Activated naive CD8-positive, alpha-beta T cell treated with anti-CD3 and anti-CD28 coated beads, Interleukin-2, amount 50 U/mL, for 16 hours (primary cell): ENCODE measurements around the gene SMAD3.

Experiments
- DNase-seq: peaks from one replicate; pipeline ENCODE4 v3.0.0-alpha.2; 2020; ENCODE audit warnings: low read depth, low spot score

SMAD3 gene

DNA sequence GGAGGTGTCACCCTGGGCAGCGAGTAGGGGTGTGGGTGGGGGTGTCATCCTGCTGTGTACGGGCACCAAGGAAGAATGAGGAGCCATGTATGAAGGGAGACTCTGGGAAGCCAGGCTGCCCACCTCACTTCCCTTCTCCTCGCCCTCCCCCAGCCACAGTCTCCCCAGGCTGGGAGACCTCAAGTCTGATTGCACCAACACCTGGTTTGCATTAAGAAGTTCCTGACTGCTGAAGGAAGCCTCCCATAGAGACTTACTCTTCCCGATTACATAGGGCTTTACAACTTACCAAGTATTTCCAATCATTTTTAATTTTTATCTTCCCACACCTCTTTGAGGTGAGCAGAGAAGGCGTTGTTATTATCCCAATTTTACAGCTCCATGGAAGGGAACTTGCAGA, 29.5 kb upstream of the SMAD3 start:
- DNase-seq: no peak

DNA sequence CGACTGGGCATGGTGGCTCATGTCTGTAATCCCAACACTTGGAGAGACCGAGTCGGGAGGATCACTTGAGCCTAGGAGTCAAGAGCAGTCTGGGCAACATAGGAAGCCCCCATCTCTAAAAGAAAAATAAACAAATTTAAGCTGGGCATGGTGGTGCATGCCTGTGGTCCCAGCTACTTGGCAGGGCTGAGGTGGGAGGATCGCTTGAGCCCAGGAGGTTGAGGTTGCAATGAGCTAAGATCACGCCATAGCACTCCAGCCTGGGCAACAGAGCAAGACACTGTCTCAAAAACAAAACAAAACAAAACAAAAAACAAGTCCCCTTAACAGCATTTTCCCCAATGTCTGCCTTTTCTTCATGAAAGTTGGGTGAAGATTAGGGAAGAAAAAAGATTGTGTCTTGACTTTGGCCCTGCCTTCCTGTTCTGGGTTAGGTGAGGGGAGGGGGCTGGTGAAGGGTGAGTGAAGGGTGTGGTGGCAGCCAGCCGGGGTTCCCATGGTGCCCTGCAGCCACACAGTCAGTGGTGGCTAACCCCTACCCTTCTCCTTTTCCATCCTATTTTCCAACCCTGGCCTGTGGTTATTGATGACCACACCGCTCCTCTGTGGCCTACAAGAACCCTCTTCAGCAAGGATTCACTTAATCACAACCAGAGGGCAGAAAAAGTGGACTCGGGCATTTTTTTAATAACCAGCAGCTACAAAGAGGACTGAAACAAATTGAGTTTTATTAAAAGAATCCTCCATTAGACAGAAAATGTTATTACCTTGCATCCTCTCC, 28.4 kb upstream of the SMAD3 start:
- DNase-seq: no peak

DNA sequence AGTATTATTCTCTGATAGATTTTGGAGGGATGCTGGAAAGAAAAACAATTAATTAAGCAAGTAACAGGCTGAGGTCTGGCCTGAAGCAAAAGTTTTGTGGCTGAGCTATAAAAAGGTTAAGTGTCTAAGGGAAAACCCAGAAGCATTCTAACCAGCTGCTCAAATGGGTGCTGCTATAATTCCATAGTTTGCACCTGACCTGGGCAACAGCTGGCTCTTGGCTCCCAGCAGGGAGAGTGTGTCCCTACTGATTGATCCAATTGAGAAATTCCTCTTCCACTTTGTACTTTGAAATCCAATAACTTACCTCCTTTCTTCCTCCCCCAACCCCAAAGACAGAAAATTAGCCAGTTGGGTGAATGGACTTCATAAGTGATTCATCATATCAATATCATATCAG, 27.7 kb upstream of the SMAD3 start:
- no peak for DNase-seq

DNA sequence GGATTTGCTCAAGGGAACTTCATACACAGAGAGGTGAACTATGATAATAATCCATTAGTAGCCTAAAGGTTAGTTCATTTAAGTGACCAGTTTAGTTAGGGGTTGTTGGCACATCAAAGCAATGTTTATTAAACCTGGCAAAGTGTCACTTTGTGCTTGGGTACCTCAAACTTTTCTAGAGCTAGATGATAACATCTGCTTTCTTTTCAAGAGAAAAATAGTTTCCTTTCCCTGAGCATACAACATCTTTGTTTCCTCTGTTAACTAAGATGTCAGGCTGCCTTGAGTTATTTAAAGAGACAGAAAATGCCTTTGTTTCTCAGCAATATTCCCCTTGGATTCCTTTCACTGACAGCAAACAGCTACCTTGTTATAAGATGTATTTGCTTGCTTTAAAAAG, 26.7 kb upstream of the SMAD3 start:
- no peak for DNase-seq

DNA sequence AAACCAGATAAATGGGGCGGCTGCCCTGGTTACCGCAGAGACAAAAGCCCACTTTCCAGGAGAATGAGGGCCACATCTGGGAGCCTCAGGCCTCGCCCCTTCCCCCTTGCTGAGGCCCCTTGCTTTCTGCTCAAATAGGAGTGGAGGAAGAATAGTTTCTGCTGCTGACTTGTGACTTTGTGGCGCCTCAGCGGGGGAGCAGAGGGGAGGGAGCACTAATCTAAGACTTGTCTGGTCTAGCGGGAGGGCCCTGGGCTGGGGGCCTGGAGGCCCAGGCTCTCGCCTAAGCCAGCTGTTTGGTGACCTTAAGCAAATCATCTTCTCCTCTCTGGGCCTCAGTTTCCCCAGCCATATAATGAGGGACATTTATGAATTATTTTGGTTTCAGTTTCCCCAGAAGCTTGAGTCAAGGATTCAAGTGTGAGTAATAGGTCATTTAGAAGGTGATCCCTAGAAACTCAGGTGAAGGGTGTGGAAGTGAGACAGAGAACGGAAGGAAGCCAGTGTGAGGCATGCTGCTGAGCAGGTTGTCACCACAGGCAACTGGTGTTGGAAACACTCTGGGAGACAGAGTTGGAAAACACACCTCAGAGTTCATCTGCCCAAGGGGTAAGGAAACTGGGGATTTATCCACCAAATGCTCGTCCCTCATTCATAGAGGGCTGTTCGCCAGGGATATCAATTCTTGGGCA, 25.9 kb upstream of the SMAD3 start:
- DNase-seq: no peak

DNA sequence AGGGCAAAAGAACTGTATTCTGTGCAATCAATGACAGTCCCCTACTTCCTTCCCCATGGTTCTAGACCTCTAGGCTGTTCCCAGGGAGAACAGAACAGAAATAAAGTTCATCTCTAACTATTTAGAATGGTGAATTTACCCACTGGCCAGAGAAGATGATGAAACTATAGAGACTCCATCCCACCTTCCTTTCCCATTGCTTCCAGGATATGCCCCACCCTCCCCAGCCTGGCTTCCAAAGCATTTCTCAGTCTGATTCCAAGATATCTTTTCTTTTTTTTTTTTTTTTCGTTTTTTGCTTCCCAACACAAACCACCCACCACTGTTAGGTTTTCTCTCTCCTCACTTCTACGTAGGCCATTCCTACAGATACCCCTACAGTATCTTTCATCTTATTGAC, 25.1 kb upstream of the SMAD3 start:
- DNase-seq: no peak

DNA sequence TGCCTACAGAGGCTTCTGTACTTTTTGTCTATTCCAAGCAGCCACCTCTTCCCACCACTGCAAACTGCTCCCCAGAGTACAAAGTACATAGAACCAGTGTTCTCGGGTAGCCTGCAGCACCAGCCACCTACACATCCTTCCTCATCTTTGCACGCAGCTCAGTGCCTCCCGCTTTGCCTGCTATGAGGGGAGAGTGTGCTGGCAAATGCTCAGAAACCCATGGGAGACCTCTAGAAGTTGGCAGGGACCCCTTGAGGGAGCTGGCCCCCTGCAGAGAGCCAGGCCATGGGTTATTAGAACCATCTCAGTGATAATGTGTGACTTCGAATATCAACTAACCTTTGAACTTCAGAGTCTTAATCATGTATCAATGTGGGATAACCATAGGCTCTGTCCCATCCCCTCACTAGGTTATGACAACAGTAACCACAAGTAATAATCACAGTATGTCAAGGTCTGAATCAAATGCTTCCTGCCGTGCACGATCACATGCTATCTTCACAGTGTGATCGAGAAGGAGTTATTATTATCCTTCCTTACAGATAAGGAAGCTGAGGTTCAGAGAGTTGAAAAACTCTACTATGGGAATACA, 22.8 kb upstream of the SMAD3 start:
- DNase-seq: no peak

DNA sequence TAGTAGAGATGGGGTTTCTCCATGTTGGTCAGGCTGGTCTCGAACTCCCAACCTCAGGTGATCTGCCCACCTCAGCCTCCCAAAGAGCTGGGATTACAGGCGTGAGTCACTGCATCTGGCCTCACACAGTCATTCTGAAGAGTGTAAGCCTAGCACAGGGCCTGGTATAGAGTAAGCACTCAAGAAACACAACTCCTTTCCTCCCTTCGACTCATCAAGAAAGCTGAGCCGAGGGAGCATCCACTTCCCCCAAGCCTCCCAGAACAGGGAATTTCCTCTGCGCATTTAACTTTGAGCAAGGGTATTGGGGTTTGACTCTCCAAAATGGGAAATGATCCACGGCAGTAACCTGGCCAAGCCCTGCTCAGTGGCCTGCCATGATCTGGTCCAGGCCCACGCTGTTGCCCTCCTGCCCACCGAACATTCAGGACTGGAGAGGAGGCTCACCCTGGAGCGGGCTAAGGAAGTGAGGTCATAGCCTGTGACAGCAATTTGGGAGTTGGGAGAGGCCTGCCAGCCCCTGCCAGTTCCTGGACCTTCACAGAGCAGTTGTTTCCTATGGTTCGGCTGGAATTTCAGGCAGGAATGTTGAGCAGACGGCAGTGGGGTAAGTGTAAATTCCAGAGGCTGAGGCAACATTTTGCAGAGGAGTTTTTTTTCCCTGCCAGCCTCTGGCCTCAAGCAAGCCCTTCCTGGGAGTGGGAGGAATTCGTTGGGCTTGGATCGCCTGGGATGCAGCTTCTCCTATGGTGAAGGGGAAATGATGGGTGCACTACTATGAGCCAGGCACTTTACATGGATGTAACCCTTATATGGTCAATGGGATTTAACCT, 21.2 kb upstream of the SMAD3 start:
- no peak for DNase-seq

DNA sequence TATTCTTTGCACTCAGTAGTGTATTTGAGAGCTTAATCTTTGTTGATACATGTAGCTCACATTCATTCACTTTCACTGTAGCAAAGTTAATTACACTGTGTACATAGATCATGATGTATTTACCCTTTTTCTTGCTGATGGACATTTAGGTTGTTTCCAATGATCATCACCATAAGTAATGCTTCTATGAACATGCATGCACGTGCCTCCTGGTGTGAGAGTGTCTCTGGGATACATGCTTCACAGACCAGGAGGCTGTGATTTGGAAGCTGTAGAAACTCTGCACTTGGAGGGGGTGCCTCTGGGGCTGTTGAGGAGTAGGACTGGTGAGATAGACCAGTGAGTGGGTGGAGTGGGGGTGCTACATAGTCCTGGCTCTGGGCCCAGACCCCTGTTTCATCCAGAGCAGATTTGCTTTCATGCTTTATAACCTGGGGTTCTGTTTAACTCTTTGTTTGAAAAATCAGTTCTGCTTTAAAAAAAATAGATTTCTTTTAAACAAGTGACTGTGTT, 18.2 kb upstream of the SMAD3 start:
- no peak for DNase-seq

DNA sequence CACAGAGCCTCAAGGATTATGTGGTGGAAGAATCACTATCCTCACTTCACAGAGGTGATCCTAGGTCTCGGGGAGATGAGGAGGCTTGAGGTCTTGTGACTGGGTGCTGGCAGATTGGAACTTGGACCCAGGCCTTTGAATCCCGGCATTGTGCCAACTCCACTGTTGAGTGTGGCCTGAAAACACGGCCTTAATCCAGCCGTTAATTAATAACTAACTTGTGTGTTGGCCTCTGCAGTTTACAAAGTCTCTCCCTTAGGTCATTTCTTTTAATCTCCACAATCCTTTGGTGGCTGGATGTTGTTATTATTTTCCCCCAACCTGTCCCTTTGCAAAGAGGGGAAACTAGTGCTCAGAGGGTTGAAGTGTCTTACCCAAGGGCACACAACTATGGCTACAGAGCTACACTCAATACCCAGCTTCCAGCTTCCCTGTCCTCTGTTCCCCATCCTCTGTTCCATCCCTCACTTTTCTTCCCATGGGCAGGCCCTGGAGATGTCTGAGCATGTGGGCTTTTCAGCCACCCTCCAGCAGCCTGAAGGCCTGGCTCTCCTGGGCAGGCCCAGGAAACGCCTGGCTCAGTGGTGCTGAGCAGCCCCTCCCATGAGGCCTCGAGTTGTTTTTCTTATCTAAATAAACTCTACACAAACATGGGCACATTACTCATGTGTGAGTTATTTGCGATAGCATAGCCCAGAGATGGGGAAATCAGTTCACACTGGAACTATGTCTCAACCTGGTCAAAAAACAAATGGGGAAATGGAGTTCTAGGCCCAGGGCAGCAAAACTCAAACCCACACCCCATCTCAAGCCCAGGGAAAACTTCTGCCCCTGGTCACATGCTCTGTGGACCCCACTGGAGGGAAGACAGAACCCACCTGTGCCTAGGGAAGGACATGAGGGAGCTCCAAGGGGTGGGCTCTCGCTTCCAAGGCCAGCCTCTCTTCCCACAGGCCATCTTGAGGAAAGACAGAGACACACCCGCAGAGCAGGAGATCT, 16.8 kb upstream of the SMAD3 start:
- no peak for DNase-seq

DNA sequence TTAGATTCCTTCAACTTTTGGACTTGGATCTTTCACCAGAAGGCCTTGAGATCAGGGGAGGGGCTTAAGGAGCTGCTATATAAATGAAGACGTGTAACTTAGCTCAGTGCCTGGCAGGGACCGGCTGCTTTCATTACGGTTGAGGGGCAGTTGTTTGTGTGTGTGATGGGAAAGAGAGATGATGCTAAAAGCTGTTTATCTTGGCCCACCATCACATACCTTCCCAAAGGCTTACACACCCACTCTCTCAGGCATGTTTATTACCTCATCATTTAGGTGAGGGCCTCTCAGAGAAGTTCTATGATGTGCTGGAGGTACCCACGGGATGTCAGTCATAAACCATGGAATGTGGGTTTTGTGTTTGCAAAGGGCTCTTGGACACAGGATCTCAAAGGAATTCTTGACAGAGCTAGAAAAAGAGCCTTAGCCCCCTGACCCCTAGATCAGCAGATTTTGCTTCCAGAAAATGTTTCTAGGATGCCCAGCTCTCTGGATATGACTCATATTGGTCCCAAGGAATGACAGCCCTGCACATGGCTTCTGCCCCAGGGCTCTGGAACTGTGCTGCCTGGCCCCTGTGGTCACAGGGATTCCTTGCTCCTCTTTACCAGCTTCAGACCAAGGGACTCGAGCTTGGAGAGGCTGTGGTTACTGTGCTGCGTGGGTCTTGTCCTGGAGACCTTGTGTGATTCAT, 15.9 kb upstream of the SMAD3 start:
- no peak for DNase-seq

DNA sequence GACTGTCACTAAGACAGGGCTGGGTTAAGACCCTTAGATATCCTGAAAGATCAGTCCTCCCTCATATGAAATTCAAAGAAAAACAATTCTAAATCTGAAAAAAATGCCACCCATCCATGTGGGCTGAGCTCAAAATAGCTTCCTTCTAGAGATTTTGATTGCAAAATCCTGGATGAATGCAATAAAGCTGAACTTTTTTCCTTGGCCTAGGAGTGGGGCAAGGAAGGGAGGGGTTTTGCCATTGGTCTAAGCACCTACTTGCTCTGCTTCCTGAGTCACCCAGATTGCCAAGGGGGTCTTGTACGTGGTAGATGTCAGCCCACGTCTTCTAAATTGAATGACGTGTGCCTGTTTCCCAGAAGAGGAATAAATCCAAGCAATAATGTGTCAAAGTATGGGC, 15.3 kb upstream of the SMAD3 start:
- DNase-seq: no peak

DNA sequence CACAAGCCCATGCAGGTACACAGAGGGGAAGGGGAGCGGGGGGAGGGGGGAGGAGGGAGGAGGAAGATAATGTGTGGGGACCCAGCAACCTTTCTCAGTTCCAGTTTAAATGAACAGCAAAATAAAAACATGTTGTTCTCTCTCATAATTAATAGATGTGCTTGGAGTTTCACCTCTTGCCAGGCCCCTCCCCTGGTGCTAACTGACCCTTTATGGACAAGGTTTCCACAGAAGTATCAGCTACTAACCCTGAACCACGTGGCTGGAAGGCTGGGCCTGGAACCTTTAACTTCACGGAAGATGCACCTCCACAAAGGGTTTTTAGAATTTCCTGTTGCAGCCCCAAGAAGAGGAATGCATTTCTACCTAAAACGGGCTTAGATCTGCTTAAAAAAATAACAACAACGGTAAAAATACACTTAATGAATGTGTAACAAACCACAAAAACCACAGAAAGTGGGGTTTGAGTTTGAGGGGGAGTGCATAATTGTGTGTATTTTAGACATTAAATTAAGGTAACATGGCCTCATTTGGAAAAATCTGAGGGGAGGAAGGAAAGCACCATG, 14.8 kb upstream of the SMAD3 start:
- no peak for DNase-seq

DNA sequence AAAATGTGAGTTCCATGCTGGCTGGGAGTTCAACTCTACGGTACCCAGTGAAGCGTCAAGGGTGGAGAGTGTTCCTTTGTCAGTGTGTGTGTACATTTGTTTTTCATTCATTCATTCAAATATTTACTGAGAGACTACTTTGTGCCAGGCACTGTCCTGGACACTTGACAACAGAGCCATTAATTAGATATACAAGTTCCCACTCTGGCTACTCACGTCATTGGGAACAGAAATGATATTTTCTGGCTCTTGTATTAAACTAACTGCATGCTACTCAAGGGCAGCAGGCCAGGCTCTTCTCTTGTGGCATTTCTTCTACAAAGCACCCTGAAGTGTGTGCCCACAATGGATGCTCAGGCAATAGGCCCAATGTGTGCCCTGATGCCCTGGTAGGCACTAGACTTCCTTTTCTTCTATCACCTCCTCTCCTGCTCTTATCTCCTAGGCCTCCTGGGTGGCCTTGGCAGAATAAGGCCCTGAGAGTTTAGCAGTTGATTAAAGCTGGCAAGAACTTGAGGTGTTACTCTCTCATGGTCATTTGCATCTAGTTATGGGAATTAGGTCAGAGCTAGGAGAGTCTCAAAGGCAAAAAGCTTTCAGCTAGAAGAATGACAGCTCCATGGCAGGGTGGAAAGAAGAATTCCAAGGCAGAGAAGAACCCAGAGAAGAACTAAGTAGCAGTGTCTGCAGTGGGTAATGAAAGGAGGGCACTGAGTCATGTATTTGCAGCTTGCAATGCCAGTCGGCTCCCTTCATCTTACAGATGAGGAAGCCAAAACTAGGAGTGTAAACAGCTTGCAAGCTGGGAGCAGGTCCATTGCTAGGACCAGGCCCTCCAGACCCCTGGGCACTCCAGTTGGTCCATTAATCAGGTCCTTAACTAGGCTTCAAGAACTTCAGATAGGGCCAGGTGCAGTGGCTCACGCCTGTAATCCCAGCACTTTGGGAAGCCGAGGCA, 14.0 kb upstream of the SMAD3 start:
- no peak for DNase-seq

DNA sequence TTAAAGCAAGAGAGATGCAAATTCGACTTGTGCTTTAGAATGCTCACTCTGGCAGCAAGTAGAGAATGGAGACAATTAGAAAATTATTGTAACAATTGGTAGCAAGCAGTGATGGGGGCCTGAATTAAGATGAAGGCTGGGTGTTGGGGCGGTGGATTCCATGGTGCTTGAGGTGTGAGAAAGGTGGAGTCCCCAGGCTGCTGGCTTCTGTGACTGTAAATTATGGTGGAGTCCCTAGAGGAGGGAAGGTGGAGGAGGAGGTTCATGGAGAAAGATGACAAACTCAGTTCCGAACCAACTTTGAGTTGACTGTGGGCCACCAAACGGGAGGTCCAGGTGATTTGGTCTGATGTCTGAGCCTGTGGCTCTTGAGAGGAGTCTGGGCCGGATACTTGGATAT, 10.7 kb upstream of the SMAD3 start:
- no peak for DNase-seq

DNA sequence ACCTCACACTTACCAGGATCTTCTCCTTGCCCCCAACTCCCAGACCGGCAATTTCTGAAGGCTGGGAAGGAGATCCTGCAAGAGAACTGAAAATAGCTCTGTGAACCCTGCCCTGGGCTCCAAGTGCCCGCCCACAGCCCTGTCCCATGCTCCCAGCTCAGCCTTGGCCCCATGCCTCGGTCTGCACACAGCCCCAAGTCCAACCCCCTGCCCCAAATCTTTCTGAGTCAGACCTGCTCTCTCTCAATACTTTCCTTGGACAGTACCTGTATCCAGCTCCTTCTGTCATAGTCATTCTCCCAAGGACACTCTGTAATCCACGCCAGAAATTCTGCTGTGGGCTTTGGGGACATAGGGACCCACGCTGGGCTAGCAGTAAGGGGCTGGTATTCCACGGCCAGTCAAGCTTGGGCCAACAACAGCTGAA, 6.3 kb upstream of the SMAD3 start:
- DNase-seq: no peak

DNA sequence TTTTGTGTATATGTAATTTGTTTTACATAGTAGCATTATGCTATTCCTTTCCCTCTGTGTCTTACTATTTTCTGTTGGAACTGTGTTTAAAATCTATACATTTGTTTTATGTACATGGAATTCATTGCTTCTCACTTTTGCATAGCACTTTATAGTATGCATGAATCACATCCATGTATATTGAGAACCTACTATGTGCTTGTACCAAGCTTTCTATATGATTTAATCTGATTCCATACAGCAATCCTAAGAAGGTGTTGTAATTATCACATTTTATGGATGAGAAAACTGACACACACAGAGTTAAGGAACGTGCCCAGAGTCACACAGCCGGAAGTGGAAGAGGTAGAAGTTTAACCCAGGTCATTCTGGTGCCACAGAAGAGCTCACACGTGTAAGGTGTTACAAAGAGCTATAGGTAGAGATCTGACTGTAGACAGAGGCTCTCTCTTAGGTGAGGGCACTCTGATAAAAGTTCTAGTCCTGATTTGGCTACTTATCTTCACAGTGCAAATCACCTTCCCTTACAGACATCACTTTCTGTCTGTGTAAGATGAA, 3.5 kb upstream of the SMAD3 start:
- no peak for DNase-seq

DNA sequence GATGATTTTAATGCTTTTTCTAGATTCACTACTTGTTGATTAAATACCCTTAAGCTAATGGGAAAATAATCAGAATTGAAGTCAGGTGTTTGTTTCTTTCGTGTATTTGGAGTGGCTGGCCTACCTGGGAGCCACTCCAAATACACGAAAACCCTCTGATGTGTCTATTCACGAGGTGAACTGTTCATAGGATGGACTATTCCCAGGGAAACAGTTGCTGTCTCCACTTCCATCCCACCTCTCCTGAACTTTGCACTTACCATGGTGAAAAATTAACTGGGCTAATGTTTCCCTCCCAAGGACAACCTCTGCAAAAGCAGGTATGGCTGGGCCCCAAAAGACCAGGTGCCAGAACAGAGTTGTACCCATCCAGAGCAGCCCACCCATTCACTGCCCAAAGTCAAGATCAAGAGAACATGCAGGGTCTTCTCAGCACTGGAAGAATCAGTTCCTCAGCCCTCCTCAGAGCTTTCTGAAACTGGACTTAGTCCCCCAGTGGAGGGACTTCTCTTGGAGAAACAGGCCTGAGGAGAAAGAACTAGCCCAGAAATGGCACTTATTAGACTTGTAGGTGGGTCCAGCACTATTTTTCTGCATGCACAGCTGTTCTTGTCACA, 2.9 kb upstream of the SMAD3 start:
- no peak for DNase-seq
